ENCODE results near the gene STAT6.

- TF ChIP-seq, protein P1, sequence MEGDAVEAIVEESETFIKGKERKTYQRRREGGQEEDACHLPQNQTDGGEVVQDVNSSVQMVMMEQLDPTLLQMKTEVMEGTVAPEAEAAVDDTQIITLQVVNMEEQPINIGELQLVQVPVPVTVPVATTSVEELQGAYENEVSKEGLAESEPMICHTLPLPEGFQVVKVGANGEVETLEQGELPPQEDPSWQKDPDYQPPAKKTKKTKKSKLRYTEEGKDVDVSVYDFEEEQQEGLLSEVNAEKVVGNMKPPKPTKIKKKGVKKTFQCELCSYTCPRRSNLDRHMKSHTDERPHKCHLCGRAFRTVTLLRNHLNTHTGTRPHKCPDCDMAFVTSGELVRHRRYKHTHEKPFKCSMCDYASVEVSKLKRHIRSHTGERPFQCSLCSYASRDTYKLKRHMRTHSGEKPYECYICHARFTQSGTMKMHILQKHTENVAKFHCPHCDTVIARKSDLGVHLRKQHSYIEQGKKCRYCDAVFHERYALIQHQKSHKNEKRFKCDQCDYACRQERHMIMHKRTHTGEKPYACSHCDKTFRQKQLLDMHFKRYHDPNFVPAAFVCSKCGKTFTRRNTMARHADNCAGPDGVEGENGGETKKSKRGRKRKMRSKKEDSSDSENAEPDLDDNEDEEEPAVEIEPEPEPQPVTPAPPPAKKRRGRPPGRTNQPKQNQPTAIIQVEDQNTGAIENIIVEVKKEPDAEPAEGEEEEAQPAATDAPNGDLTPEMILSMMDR (IDR thresholded peaks at IDR 0.05) = no peak
- no peak for TF ChIP-seq ELK1 (IDR thresholded peaks at IDR 0.05; ENCODE audit: low read depth, low read length)
- TF ChIP-seq KDM5A (IDR thresholded peaks at IDR 0.05) = no peak
- TF ChIP-seq POLR2A (IDR thresholded peaks at IDR 0.05; ENCODE audit: low read length) = no peak
- TF ChIP-seq ESRRA (IDR thresholded peaks at IDR 0.05; ENCODE audit: borderline replicate concordance, low read length) = no peak
- TF ChIP-seq REST (IDR thresholded peaks at IDR 0.05) = no peak
- no peak for TF ChIP-seq EHMT2 (IDR thresholded peaks at IDR 0.05; ENCODE audit: low read depth)
- no peak for TF ChIP-seq PHF8 (IDR thresholded peaks at IDR 0.05; ENCODE audit: borderline replicate concordance, low read depth)
- TF ChIP-seq CEBPB (IDR thresholded peaks at IDR 0.05) = no peak
Observed at GRCh38 chr12:57118711-57119271, 7.6 kb upstream of the STAT6 start.

Data from A549 (cell line).